Activated CD4-positive, alpha-beta T cell treated with anti-CD3 and anti-CD28 coated beads for 36 hours (primary cell): ENCODE data around the gene IVD. TPM values are rescaled to one million over a fixed set of nuclear protein-coding genes. Genes with fewer than 3 reads are reported as not detected.
"Not testable (repeated sequence)": the region's sequence is repeated elsewhere in the genome, so short reads cannot be mapped to it uniquely, and the experiment has no call there.

Experiments used
- ATAC-seq: fragments of 200-7000 bp; cut with Tn5 transposase; one replicate; pipeline ENCODE4 v1.10.0; 2021; ENCODE audit warnings: mild to moderate bottlenecking, moderate library complexity
- CTCF ChIA-PET: fragments of 350-600 bp; sonication (Branson Sonifier 250); formaldehyde crosslinking; loops from one replicate; lab custom pipeline; 2021; ENCODE audit warnings: antibody characterized with exemption; lab: Charles Lee
- POLR2A ChIA-PET: fragments of 350-600 bp; sonication (Branson Sonifier 250); formaldehyde crosslinking; loops from one replicate; lab custom pipeline; 2021; ENCODE audit warnings: antibody characterized with exemption, inconsistent platforms; lab: Charles Lee
- DNase-seq: peaks from one replicate; pipeline ENCODE4 v3.0.0-alpha.2; 2020
- H3K27ac Mint-ChIP-seq: one replicate; pipeline ENCODE4 v1.8.0; 2021; ENCODE audit warnings: mixed read lengths
- H3K27me3 Mint-ChIP-seq: one replicate; pipeline ENCODE4 v1.8.0; 2021; ENCODE audit warnings: mixed read lengths
- H3K36me3 Mint-ChIP-seq: one replicate; pipeline ENCODE4 v1.8.0; 2021; ENCODE audit warnings: low read depth, mixed read lengths
- H3K4me1 Mint-ChIP-seq: one replicate; pipeline ENCODE4 v1.8.0; 2021; ENCODE audit warnings: mixed read lengths
- H3K4me3 Mint-ChIP-seq: one replicate; pipeline ENCODE4 v1.8.0; 2021; ENCODE audit warnings: mild to moderate bottlenecking, moderate library complexity, mixed read lengths
- H3K9me3 Mint-ChIP-seq: one replicate; pipeline ENCODE4 v1.8.0; 2021; ENCODE audit warnings: low read depth, mixed read lengths
- intact Hi-C, 2 experiments: fragments of 100-400 bp; cut with DNase I in 1 of 2; cut with micrococcal nuclease in 1 of 2; formaldehyde crosslinking; loops; one replicate each; pipeline versions ENCODE4 v1.14.2 to v1.15.1; 2022 to 2024; cut with DNase I, micrococcal nuclease
- total RNA-seq, 2 experiments: library from RNA; stranded (reverse); gene quantifications; one replicate each; pipeline ENCODE4 v1.2.3, GENCODE V29; 2021

IVD gene
- total RNA-seq, 2 experiments from 2014 or later: 30.8 to 46.2 TPM

GRCh38 chr15:40449275-40449674 is 43.7 kb downstream of the IVD start:
- intact Hi-C loops: no loop called here
- peaks cover 70% of the 10 kb centered on the region for H3K4me1 Mint-ChIP-seq
- CTCF ChIA-PET: no interaction called here
- H3K4me3 Mint-ChIP-seq: no peak overlapping the region
- peak overlapping the region; percentile 13 for H3K27ac Mint-ChIP-seq
- H3K36me3 Mint-ChIP-seq: no peaks in the 10 kb centered on the region
- no peaks in the 10 kb centered on the region for H3K27me3 Mint-ChIP-seq
- DNase-seq (no peak), ATAC-seq (no peak)
- POLR2A ChIA-PET: no interaction called here
- H3K9me3 Mint-ChIP-seq: no peaks in the 10 kb centered on the region

DNA sequence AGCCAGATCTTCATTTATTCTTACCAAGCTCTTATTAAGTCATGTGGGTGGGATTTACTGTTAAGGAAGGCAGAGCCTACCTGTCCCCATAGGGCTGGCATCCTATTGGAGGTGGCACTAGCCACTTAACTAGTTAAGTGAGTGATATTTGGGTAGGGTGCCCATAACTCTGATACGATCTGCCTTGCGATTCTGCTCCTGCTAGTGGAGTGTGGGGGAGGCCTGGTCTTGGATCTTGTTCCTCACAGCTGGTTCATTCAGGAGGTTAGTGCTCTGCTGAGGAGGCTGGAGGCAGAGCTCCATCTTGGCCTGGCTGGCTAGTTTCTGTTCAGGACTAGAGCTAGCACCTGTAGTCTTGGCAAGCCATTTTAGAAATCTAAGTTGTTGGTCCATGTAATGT is 44.5 kb downstream of the IVD start:
- intact Hi-C loops: no loop called here

GRCh38 chr15:40451527-40452158 is 46.0 kb downstream of the IVD start:
- Mint-ChIP-seq H3K27me3 (no peaks in the 10 kb centered on the region), H3K27ac (peak overlapping the region; percentile 82), H3K4me3 (no peak overlapping the region), H3K36me3 (no peaks in the 10 kb centered on the region), H3K4me1 (peaks cover 78% of the 10 kb centered on the region), H3K9me3 (no peaks in the 10 kb centered on the region)
- POLR2A ChIA-PET: interaction anchor here (0.6 to 1.5 kb wide), 2 partner anchors 18 to 62 kb away, joined by 3 to 7 read pairs; no protein-coding TSS in a partner anchor
- ATAC-seq (no peak), DNase-seq (no peak)
- CTCF ChIA-PET: interaction anchor here (0.9 to 2.1 kb wide), 3 partner anchors 12 to 107 kb away, joined by 3 to 8 read pairs (median 3); partner anchors contain the start of gene BAHD1
- intact Hi-C loops: no loop called here

More for the DNA sequence above, 44.5 kb downstream of the IVD start:
- no peak for DNase-seq
- H3K9me3 Mint-ChIP-seq: no peaks in the 10 kb centered on the region
- no peak for ATAC-seq
- CTCF ChIA-PET: interaction anchor here (0.8 to 2.1 kb wide), 3 partner anchors 10 to 106 kb away, joined by 3 to 8 read pairs (median 3); partner anchors contain the start of gene BAHD1
- peaks cover 70% of the 10 kb centered on the region for H3K4me1 Mint-ChIP-seq
- H3K27ac Mint-ChIP-seq: no peak overlapping the region
- no peaks in the 10 kb centered on the region for H3K27me3 Mint-ChIP-seq
- H3K4me3 Mint-ChIP-seq: no peak overlapping the region
- POLR2A ChIA-PET: interaction anchor here (0.6 kb wide), 2 partner anchors 141 to 320 kb away, joined by 3 to 5 read pairs; partner anchors contain the start of gene C15orf62
- no peaks in the 10 kb centered on the region for H3K36me3 Mint-ChIP-seq

DNA sequence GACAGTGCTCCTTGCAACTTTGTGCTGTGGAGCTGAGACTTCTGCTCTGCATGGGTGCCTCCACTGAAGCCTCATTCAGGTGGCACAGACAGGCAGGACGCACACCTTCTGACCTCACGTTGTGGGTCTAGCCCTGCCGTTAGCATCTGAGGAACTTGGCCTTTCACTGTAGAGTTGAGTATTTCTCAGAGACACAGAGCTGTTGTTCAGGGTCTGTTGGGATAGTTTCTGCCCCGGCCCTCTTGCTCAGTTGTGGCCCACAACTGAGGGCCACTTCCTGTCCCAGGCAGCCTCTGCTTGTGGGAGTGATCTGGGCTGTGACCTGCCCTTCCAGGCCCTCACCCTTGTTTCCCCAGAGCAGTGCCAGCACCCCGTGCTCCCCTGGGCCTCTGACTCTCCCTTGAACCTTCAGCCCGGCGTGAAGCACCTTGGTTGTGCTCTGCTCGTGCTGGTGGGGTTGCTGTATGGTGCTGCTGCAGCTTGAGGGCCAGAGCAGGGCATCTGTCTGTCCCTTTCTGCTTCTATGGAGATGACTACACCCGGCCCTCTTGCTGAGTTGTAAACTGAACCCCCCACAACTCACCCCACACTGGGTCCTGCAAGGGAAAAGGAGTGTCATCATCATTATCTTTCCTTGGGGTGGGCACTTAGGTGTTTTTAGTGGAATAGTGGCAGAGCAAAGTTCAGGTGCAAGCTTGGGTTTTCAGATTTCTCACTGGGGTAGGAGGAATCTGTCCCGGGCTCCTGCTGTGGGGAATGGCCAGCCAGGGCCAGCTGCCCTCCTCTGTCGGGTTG is 46.9 kb downstream of the IVD start:
- ChIA-PET CTCF (interaction anchor here (0.7 to 2.1 kb wide), 5 partner anchors 10 to 85 kb away, joined by 3 to 6 read pairs (median 5); partner anchors contain the start of gene BAHD1), POLR2A (interaction anchor here (0.6 to 2.0 kb wide), 3 partner anchors 7 to 17 kb away, joined by 3 to 8 read pairs (median 3); no protein-coding TSS in a partner anchor)
- H3K4me3 Mint-ChIP-seq: peak overlapping the region; percentile 17
- peak; percentile 49 for ATAC-seq
- H3K9me3 Mint-ChIP-seq: no peaks in the 10 kb centered on the region
- DNase-seq: no peak
- intact Hi-C loops: no loop called here
- no peaks in the 10 kb centered on the region for H3K27me3 Mint-ChIP-seq
- H3K4me1 Mint-ChIP-seq: peaks cover 82% of the 10 kb centered on the region
- H3K36me3 Mint-ChIP-seq: no peaks in the 10 kb centered on the region
- peak overlapping the region; percentile 82 for H3K27ac Mint-ChIP-seq

DNA sequence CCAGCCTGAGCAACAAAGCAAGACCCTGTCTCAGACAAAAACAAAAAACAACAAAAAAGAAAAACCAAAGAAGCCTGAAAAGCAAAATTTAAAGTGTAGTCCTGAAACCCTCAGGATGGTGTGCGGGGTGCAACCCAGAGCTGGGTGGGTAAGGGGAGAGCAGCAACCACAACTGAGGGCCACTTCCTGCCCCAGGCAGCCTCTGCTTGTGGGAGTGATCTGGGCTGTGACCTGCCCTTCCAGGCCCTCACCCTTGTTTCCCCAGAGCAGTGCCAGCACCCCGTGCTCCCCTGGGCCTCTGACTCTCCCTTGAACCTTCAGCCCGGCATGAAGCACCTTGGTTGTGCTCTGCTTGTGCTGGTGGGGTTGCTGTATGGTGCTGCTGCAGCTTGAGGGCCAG is 48.3 kb downstream of the IVD start:
- ChIA-PET CTCF (interaction anchor here (0.6 to 2.1 kb wide), 4 partner anchors 15 to 591 kb away, joined by 3 to 7 read pairs (median 6); no protein-coding TSS in a partner anchor), POLR2A (interaction anchor here (0.7 to 2.0 kb wide), 2 partner anchors 9 to 115 kb away, joined by 5 to 8 read pairs; partner anchors contain the start of gene RPUSD2)
- not testable (repeated sequence) for H3K9me3 Mint-ChIP-seq, H3K27me3 Mint-ChIP-seq, H3K36me3 Mint-ChIP-seq
- DNase-seq: peak; percentile 52
- peak overlapping the region; percentile 82 for H3K27ac Mint-ChIP-seq
- peak overlapping the region; percentile 28 for H3K4me3 Mint-ChIP-seq
- ATAC-seq: peak; percentile 67
- H3K4me1 Mint-ChIP-seq: peaks cover 79% of the 10 kb centered on the region
- intact Hi-C loops: loop anchor here in 1 of 2 experiments (2.0 kb wide), 1 partner anchor 17 kb away; the partner anchor contains the start of gene CHST14

GRCh38 chr15:40454904-40455391 is 49.4 kb downstream of the IVD start:
- intact Hi-C loops: loop anchor here in 1 of 2 experiments (2.0 kb wide), 1 partner anchor 16 kb away; the partner anchor contains the start of gene CHST14
- POLR2A ChIA-PET: interaction anchor here (0.5 to 0.7 kb wide), 2 partner anchors 38 to 46 kb away, joined by 3 to 4 read pairs; no protein-coding TSS in a partner anchor

DNA sequence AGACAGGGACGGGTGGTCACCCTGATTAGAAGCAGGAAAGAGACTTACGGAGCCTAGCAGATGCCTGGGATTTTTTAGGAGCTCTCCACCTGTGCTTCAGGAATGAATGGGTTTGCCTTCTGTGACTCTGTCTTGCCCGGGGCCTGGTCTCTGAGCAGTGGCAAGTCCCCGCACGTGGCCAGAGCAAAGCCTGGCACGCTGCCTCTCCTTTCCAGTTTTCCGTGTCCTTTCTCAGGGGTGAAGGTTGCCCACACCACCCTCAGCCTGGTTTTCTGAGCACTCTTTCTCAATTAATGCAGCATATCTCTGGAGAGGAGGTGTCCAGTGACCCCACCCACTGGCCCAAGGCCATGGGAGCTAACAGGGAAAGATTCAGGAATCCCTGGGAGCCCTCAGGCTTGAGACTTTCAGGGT is 50.7 kb downstream of the IVD start:
- CTCF ChIA-PET: interaction anchor here (0.5 to 1.3 kb wide), 6 partner anchors 9 to 281 kb away, joined by 3 to 5 read pairs (median 3); no protein-coding TSS in a partner anchor
- intact Hi-C loops: no loop called here
- Mint-ChIP-seq H3K4me3 (no peak overlapping the region), H3K9me3 (no peaks in the 10 kb centered on the region), H3K27ac (peak overlapping the region; percentile 74), H3K36me3 (no peaks in the 10 kb centered on the region), H3K27me3 (no peaks in the 10 kb centered on the region), H3K4me1 (peaks cover 59% of the 10 kb centered on the region)
- POLR2A ChIA-PET: no interaction called here
- DNase-seq (no peak), ATAC-seq (no peak)

More at GRCh38 chr15:40454904-40455391, 49.4 kb downstream of the IVD start:
- ATAC-seq (peak; percentile 55), DNase-seq (peak; percentile 58)
- Mint-ChIP-seq H3K27ac (peak overlapping the region; percentile 82), H3K27me3 (no peaks in the 10 kb centered on the region), H3K4me3 (no peak overlapping the region), H3K4me1 (peaks cover 72% of the 10 kb centered on the region), H3K36me3 (no peaks in the 10 kb centered on the region), H3K9me3 (no peaks in the 10 kb centered on the region)
- CTCF ChIA-PET: interaction anchor here (0.5 to 2.1 kb wide), 8 partner anchors 11 to 182 kb away, joined by 3 to 7 read pairs (median 5); no protein-coding TSS in a partner anchor

GRCh38 chr15:40456738-40457137 is 51.1 kb downstream of the IVD start:
- DNase-seq: no peak
- no peaks in the 10 kb centered on the region for H3K27me3 Mint-ChIP-seq
- no peak overlapping the region for H3K4me3 Mint-ChIP-seq
- ChIA-PET POLR2A (no interaction called here), CTCF (interaction anchor here (0.5 to 1.3 kb wide), 6 partner anchors 9 to 281 kb away, joined by 3 to 5 read pairs (median 3); no protein-coding TSS in a partner anchor)
- intact Hi-C loops: no loop called here
- no peak for ATAC-seq
- no peaks in the 10 kb centered on the region for H3K9me3 Mint-ChIP-seq
- no peaks in the 10 kb centered on the region for H3K36me3 Mint-ChIP-seq
- peak overlapping the region; percentile 44 for H3K27ac Mint-ChIP-seq
- H3K4me1 Mint-ChIP-seq: peaks cover 55% of the 10 kb centered on the region

DNA sequence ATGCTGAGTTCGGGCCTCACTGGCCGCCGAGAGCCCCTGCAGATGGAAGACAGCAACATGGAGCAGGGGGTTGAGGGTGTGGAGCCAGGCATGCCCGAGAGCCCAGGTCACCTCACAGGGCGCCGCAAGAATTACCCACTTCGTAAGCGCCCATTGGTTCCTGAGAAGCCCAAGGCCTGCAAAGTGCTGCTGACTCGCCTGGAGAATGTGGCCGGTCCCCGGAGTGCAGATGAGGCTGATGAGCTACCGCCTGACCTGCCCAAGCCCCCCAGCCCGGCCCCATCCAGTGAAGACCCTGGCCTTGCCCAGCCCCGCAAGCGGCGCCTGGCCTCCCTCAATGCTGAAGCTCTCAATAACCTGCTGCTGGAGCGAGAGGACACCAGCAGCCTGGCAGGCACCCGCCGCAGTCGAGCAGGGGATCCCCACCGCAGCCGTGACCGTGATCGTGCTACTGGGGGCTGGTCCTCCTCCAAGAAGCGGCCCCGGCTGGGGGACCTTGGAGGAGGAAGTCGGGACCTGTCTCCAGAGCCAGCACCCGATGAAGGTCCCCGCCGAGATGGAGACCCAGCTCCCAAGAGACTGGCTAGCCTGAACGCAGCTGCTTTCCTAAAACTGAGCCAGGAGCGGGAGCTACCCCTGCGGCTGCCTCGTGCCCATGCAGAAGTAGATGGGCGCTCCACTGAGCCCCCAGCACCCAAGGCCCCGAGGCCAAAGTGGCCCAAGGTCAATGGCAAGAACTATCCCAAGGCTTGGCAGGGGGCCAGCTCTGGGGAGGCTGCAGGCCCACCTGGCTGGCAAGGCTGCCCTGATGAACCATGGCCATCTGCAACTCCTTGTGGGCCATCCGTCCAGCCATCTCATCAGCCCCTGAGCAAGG is 53.1 kb downstream of the IVD start:
- DNase-seq: no peak
- H3K27me3 Mint-ChIP-seq: no peaks in the 10 kb centered on the region
- H3K9me3 Mint-ChIP-seq: no peaks in the 10 kb centered on the region
- intact Hi-C loops: no loop called here
- POLR2A ChIA-PET: no interaction called here
- peaks cover 2% of the 10 kb centered on the region for H3K36me3 Mint-ChIP-seq
- no peak overlapping the region for H3K4me3 Mint-ChIP-seq
- no peak for ATAC-seq
- CTCF ChIA-PET: interaction anchor here (0.5 kb wide), 1 partner anchor 36 kb away, joined by 3 read pairs; no protein-coding TSS in a partner anchor
- H3K4me1 Mint-ChIP-seq: peaks cover 35% of the 10 kb centered on the region
- no peak overlapping the region for H3K27ac Mint-ChIP-seq

DNA sequence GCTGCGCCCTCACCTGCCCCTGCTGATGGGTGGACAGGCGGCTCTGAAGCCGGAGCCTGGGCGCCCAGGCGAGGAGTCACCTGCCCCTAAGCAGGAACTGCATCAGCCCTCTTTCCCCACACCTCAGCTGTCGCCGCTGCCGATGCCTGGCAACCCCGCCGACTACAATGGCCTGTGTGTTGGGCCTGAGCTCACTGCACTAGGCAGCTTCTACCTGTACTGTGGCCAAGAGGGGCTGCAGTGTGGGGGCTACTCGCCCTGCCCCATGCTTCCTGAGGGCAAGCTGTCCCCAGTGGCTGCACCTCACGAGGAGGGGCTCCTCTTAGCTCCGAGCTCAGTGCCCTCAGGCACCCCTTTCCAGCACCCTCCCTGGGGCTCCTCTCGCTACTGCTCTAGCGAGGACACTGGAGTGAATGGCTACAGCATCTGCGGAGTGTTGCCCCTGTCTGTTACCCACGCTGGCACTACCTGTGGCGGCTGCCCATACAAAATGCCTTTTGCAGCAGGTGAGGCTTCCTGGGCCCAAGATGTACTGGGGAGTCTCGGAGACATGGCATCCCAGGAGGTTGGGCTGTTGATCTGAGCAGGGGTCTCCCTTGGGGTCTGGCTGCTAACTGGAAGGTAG is 53.9 kb downstream of the IVD start:
- DNase-seq: no peak
- intact Hi-C loops: no loop called here
- no peak for ATAC-seq
- Mint-ChIP-seq H3K9me3 (no peaks in the 10 kb centered on the region), H3K36me3 (peaks cover 2% of the 10 kb centered on the region), H3K27me3 (no peaks in the 10 kb centered on the region), H3K4me3 (no peak overlapping the region), H3K4me1 (peaks cover 27% of the 10 kb centered on the region), H3K27ac (no peak overlapping the region)
- POLR2A ChIA-PET: no interaction called here
- CTCF ChIA-PET: interaction anchor here (0.6 kb wide), 1 partner anchor 731 kb away, joined by 3 read pairs; no protein-coding TSS in a partner anchor
